ENCODE measurements around the gene TENM3. TPM values are rescaled to one million over a fixed set of nuclear protein-coding genes. Genes with fewer than 3 reads are reported as not detected.
"Not testable (repeated sequence)": the region's sequence is repeated elsewhere in the genome, so short reads cannot be mapped to it uniquely, and the experiment has no call there.

The TENM3 gene
- total RNA-seq, 1 experiment from 2014 or later: 71.0 TPM

- ATAC-seq; H3K27ac Mint-ChIP-seq; H3K27me3 Mint-ChIP-seq (ENCODE audit: low read depth); DNase-seq (ENCODE audit: low spot score); H3K4me3 Mint-ChIP-seq; CTCF ChIA-PET; POLR2A ChIA-PET: not testable (repeated sequence)
- Mint-ChIP-seq H3K36me3 (peaks cover 18% of the 10 kb centered on the region), H3K4me1 (peaks cover 23% of the 10 kb centered on the region), H3K9me3 (peaks cover 11% of the 10 kb centered on the region)
- TF ChIP-seq FOXP1 (CRISPR knock-in tag; IDR thresholded peaks at IDR 0.05; ENCODE audit: borderline replicate concordance): 0 out of 2 replicates have a peak, but pooled peaks have one; percentile 43
These were observed 143.4 kb downstream of the TENM3 start for GRCh38 chr4:182386576-182386975.

DNA sequence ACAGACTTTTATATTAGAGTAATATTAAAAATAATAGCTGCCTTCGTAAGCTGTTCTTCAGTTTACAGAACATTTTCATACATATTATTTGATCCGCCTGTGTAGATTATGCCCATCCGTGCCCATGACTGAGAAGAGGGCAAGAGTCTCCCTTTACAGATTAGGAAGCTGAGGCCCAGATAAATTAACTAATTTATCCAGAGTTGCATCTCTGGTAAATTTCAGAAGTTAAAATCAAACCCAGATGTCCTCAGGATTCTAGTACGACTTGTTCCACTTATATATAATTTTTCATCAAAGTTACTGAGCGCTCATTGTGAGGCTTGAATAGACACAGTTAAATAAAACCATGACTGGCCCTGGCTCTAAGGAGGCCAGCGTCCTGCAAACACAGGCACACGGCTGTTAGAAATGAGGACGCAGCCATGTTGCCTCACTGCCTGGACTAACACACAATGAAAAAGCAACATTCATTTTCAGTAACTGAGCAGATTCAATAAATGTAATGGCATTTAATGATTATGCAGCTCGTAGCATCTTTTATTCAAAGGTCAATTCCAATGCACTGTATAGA, 148.0 kb downstream of the TENM3 start:
- TF ChIP-seq ZNF121 (CRISPR knock-in tag; IDR thresholded peaks at IDR 0.05) (no peak), CREB1 (CRISPR knock-in tag; IDR thresholded peaks at IDR 0.05) (no peak), NR1H2 (CRISPR knock-in tag; IDR thresholded peaks at IDR 0.05) (no peak), FOXK1 (CRISPR knock-in tag; IDR thresholded peaks at IDR 0.05) (no peak), GTF2I (CRISPR knock-in tag; conservative IDR thresholded peaks at IDR 0.05) (no peak), TP53 (CRISPR knock-in tag; IDR thresholded peaks at IDR 0.05) (no peak), ZBTB43 (CRISPR knock-in tag; IDR thresholded peaks at IDR 0.05) (no peak), HMGXB4 (CRISPR knock-in tag; IDR thresholded peaks at IDR 0.05) (no peak), SOX15 (CRISPR knock-in tag; IDR thresholded peaks at IDR 0.05) (no peak), FOXP1 (CRISPR knock-in tag; IDR thresholded peaks at IDR 0.05; ENCODE audit: borderline replicate concordance) (no peak), FOXP4 (CRISPR knock-in tag; IDR thresholded peaks at IDR 0.05) (no peak), TCF7 (CRISPR knock-in tag; IDR thresholded peaks at IDR 0.05; ENCODE audit: low read depth) (no peak), IRF2 (CRISPR knock-in tag; IDR thresholded peaks at IDR 0.05; ENCODE audit: borderline replicate concordance, low read depth) (no peak)
- TF ChIP-seq, protein P1, sequence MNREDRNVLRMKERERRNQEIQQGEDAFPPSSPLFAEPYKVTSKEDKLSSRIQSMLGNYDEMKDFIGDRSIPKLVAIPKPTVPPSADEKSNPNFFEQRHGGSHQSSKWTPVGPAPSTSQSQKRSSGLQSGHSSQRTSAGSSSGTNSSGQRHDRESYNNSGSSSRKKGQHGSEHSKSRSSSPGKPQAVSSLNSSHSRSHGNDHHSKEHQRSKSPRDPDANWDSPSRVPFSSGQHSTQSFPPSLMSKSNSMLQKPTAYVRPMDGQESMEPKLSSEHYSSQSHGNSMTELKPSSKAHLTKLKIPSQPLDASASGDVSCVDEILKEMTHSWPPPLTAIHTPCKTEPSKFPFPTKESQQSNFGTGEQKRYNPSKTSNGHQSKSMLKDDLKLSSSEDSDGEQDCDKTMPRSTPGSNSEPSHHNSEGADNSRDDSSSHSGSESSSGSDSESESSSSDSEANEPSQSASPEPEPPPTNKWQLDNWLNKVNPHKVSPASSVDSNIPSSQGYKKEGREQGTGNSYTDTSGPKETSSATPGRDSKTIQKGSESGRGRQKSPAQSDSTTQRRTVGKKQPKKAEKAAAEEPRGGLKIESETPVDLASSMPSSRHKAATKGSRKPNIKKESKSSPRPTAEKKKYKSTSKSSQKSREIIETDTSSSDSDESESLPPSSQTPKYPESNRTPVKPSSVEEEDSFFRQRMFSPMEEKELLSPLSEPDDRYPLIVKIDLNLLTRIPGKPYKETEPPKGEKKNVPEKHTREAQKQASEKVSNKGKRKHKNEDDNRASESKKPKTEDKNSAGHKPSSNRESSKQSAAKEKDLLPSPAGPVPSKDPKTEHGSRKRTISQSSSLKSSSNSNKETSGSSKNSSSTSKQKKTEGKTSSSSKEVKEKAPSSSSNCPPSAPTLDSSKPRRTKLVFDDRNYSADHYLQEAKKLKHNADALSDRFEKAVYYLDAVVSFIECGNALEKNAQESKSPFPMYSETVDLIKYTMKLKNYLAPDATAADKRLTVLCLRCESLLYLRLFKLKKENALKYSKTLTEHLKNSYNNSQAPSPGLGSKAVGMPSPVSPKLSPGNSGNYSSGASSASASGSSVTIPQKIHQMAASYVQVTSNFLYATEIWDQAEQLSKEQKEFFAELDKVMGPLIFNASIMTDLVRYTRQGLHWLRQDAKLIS (CRISPR knock-in tag; IDR thresholded peaks at IDR 0.05; ENCODE audit: borderline replicate concordance): no peak
- TF ChIP-seq, protein P2, sequence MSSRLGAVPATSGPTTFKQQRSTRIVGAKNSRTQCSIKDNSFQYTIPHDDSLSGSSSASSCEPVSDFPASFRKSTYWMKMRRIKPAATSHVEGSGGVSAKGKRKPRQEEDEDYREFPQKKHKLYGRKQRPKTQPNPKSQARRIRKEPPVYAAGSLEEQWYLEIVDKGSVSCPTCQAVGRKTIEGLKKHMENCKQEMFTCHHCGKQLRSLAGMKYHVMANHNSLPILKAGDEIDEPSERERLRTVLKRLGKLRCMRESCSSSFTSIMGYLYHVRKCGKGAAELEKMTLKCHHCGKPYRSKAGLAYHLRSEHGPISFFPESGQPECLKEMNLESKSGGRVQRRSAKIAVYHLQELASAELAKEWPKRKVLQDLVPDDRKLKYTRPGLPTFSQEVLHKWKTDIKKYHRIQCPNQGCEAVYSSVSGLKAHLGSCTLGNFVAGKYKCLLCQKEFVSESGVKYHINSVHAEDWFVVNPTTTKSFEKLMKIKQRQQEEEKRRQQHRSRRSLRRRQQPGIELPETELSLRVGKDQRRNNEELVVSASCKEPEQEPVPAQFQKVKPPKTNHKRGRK (CRISPR knock-in tag; IDR thresholded peaks at IDR 0.05; ENCODE audit: borderline replicate concordance): no peak
- TF ChIP-seq, protein P3, sequence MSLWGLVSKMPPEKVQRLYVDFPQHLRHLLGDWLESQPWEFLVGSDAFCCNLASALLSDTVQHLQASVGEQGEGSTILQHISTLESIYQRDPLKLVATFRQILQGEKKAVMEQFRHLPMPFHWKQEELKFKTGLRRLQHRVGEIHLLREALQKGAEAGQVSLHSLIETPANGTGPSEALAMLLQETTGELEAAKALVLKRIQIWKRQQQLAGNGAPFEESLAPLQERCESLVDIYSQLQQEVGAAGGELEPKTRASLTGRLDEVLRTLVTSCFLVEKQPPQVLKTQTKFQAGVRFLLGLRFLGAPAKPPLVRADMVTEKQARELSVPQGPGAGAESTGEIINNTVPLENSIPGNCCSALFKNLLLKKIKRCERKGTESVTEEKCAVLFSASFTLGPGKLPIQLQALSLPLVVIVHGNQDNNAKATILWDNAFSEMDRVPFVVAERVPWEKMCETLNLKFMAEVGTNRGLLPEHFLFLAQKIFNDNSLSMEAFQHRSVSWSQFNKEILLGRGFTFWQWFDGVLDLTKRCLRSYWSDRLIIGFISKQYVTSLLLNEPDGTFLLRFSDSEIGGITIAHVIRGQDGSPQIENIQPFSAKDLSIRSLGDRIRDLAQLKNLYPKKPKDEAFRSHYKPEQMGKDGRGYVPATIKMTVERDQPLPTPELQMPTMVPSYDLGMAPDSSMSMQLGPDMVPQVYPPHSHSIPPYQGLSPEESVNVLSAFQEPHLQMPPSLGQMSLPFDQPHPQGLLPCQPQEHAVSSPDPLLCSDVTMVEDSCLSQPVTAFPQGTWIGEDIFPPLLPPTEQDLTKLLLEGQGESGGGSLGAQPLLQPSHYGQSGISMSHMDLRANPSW (CRISPR knock-in tag; conservative IDR thresholded peaks at IDR 0.05; ENCODE audit: low read depth): no peak
- peaks cover 11% of the 10 kb centered on the region for H3K36me3 Mint-ChIP-seq
- no peak for DNase-seq (ENCODE audit: low spot score)
- CTCF ChIA-PET: interaction anchor here (0.5 kb wide), 1 partner anchor 437 kb away, joined by 3 read pairs; no protein-coding TSS in a partner anchor
- no peaks in the 10 kb centered on the region; the same call in 1 of the 2 replicates for H3K27me3 Mint-ChIP-seq (ENCODE audit: low read depth)
- no peak overlapping the region for H3K27ac Mint-ChIP-seq
- POLR2A ChIA-PET: interaction anchor here (0.6 kb wide), 1 partner anchor 263 kb away, joined by 3 read pairs; no protein-coding TSS in a partner anchor
- ATAC-seq: no peak
- H3K4me1 Mint-ChIP-seq: peaks cover 12% of the 10 kb centered on the region
- H3K4me3 Mint-ChIP-seq: no peak overlapping the region
- peaks cover 7% of the 10 kb centered on the region; the same call in 1 of the 2 replicates for H3K9me3 Mint-ChIP-seq
